Mucosa of rectum (tissue), 2 donors: Measurements from ENCODE around the gene ZFR2.

Experiments used
- H3K27ac ChIP-seq, 2 donors: one replicate each; pipeline ENCODE4 v1.7.0; 2013; ENCODE audit warnings: inconsistent platforms in 2 of 2, low read depth in 2 of 2, low read length in 2 of 2
- H3K27me3 ChIP-seq, 2 donors: one replicate each; pipeline ENCODE4 v1.7.0; 2013; ENCODE audit warnings: low read length in 2 of 2; ENCODE audit not compliant: control insufficient read depth in 2 of 2, insufficient read depth in 2 of 2
- H3K36me3 ChIP-seq, 2 donors: one replicate each; pipeline ENCODE4 v1.7.0; 2013; ENCODE audit warnings: low read length in 2 of 2; ENCODE audit not compliant: control insufficient read depth in 2 of 2, insufficient read depth in 2 of 2
- H3K4me1 ChIP-seq, 2 donors: one replicate each; pipeline ENCODE4 v1.7.0; 2013; ENCODE audit warnings: low read length in 2 of 2, mild to moderate bottlenecking in 1 of 2; ENCODE audit not compliant: control insufficient read depth in 2 of 2, insufficient read depth in 2 of 2
- H3K4me3 ChIP-seq, 2 donors: one replicate each; pipeline ENCODE4 v1.7.0; 2013; ENCODE audit warnings: low read length in 2 of 2
- H3K9ac ChIP-seq, 2 donors: one replicate each; pipeline ENCODE4 v1.7.0; 2013; ENCODE audit warnings: low read length in 2 of 2, low read depth in 1 of 2, mild to moderate bottlenecking in 1 of 2
- H3K9me3 ChIP-seq, 2 donors: one replicate each; pipeline ENCODE4 v1.7.0; 2013; ENCODE audit warnings: low read length in 2 of 2; ENCODE audit not compliant: control insufficient read depth in 2 of 2
- donor health status: healthy.
- donor health status: Normal muscosa, but diverticular disease.

Gene ZFR2

DNA sequence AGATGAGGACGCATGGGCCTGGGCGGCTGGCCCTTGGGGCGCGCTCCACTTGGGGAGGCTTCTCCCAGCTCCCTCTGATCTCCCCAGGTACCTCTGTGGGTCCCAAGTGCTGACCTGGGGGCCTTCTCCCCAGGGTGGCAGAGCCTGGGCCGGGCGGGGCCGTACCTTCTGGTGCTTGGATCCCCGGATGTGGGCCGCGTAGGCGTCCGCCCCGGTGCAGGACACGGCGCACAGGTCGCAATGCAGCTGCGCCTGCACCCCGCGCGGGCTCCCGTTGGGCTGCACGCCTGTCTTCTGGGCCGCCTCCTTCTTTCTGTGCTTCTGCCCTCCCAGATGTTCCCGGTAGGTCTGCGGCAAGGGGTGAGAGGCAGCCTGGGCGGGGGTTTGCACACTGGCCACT, 41.5 kb downstream of the ZFR2 start:
- no peaks in the 10 kb centered on the region for H3K36me3 ChIP-seq
- no peak overlapping the region for H3K27ac ChIP-seq
- H3K4me3 ChIP-seq, result no peak overlapping the region
- H3K4me1 ChIP-seq, result no peaks in the 10 kb centered on the region
- H3K9me3 ChIP-seq, result no peaks in the 10 kb centered on the region
- H3K9ac ChIP-seq, result no peak overlapping the region
- no peaks in the 10 kb centered on the region for H3K27me3 ChIP-seq

DNA sequence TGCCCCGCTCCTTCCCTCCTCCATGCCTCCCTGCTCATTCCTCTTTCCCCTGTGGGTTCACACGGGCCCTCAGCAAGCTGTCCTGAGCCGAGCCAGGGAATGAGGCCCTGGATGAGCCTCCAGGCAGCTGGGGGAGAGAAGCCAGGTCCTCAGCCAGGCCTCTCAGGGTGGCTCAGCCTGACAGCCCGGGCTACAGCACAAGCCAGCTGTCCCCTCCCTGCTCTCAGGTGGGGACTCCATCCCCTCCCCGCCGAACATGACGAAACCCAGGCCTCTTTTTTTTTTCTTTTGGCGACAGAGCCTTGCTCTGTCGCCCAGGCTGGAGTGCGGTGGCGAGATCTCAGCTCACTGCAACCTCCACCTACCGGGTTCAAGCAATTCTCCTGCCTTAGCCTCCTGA, 42.7 kb downstream of the ZFR2 start:
- H3K36me3 ChIP-seq, result no peaks in the 10 kb centered on the region
- no peaks in the 10 kb centered on the region for H3K27me3 ChIP-seq
- H3K9ac ChIP-seq, result no peak overlapping the region
- no peaks in the 10 kb centered on the region for H3K4me1 ChIP-seq
- no peaks in the 10 kb centered on the region for H3K9me3 ChIP-seq
- H3K27ac ChIP-seq, result no peak overlapping the region
- H3K4me3 ChIP-seq, result no peak overlapping the region

GRCh38 chr19:3825286-3825956, 43.4 kb downstream of the ZFR2 start:
- Histone ChIP-seq H3K36me3 (no peaks in the 10 kb centered on the region), H3K4me1 (no peaks in the 10 kb centered on the region), H3K4me3 (no peak overlapping the region), H3K27ac (no peak overlapping the region), H3K9ac (no peak overlapping the region), H3K9me3 (no peaks in the 10 kb centered on the region), H3K27me3 (no peaks in the 10 kb centered on the region)

DNA sequence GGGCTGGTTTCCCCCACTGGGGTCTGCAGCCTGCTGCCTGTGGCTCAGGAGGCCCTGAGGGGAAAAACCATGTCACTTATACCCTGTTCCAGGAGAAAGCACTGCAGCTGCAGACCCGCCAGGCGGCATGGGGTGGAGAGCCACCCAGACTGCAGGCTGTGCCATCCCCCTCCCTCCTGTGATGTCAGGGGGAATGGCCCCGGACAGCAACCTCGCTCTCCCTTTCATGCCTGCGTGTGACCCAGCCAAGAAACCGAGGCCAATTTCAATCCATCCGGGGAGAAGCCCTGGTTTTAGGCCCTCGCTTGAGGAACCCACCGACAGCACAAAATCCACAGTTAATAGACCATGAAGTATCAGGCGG, 45.5 kb downstream of the ZFR2 start:
- no peak overlapping the region for H3K4me3 ChIP-seq
- no peak overlapping the region for H3K27ac ChIP-seq
- H3K36me3 ChIP-seq, result no peaks in the 10 kb centered on the region
- no peak overlapping the region for H3K9ac ChIP-seq
- no peaks in the 10 kb centered on the region for H3K27me3 ChIP-seq
- no peaks in the 10 kb centered on the region for H3K9me3 ChIP-seq
- no peaks in the 10 kb centered on the region for H3K4me1 ChIP-seq

DNA sequence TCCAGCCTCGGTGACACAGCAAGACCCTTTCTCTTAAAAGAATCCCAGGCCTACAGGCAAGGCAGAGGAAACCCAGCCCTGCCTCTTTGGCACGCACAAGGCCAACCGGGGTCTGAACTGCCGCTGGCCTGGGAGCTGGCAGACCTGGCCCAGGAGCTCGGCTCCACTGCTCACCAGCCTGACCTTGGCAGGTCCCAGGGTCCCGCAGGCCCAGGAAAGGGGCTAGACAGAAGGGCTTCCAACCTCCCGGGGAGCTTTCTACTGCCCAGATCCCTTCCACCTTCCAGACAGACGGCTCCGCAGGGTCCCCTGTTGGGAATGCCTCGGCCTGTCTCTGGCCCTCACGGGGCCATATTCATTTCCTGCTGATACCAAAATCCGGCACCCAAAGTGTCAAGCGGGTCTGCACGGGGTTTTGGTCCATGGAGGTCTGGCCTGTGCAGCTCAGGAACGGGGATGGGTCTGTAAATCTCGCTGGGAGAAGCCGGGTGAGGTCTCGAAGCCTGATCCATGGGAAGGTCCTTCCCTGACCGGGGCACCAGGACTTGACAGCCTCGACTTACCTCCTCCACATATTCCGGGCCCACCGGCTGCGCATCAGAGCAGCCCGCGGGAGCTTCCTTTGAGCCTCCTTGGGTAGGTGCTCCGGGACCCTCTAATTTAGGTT, 46.0 kb downstream of the ZFR2 start:
- Histone ChIP-seq H3K9ac (no peak overlapping the region), H3K9me3 (no peaks in the 10 kb centered on the region), H3K36me3 (no peaks in the 10 kb centered on the region), H3K4me1 (no peaks in the 10 kb centered on the region), H3K27me3 (no peaks in the 10 kb centered on the region), H3K27ac (no peak overlapping the region), H3K4me3 (no peak overlapping the region)

DNA sequence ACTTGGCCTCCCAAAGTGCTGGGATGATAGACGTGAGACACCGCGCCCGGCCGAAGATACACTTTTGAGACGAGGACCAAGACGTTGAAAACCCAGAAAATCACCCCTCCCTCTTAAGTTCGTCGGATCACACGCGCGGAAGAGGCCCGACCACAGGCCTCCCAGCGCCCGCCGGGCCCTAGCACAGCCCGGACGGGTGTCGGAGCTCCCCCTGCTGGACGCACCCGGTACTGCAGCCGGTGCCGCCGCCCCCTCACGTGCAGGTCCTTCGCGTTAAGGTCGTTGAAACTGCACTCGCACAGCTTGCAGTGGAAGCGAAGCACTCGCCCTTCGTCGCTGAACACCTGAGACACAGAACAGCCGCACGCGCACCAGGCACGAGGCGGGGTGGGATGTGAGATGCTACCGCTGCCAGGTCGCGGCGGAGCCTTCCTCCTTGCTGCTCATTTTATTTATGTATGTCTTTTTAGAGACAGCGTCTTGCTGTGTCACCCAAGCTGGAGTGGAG, 46.9 kb downstream of the ZFR2 start:
- Histone ChIP-seq H3K27me3 (no peaks in the 10 kb centered on the region), H3K36me3 (no peaks in the 10 kb centered on the region)

DNA sequence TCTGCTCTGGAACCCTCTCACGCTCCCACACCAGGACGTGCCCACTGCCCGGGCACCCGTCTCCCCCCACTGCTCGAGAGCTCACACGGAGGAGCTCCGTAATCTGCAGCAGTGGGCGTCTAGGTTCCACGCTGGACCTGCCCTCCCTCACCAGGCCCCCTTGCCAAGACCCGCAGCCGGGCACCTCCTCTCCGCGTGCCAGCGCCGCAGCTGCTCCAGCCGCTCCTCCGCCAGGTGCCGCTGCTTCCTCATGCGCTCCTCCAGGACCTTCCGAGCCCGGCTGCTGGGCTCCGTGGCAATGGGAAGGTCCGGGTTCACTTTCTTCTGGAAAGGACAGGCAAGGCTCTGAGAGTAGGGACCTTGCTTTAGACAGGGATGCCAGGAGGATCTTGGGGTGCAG, 47.7 kb downstream of the ZFR2 start:
- Histone ChIP-seq H3K27me3 (no peaks in the 10 kb centered on the region), H3K36me3 (no peaks in the 10 kb centered on the region)

More for the DNA sequence above, 46.9 kb downstream of the ZFR2 start:
- Histone ChIP-seq H3K4me3 (no peak overlapping the region), H3K4me1 (no peaks in the 10 kb centered on the region), H3K9ac (no peak overlapping the region), H3K9me3 (no peaks in the 10 kb centered on the region), H3K27ac (no peak overlapping the region)

GRCh38 chr19:3819989-3820388, 48.8 kb downstream of the ZFR2 start:
- Histone ChIP-seq H3K27me3 (no peaks in the 10 kb centered on the region), H3K4me1 (no peaks in the 10 kb centered on the region), H3K27ac (no peak overlapping the region), H3K9me3 (no peaks in the 10 kb centered on the region), H3K9ac (no peak overlapping the region), H3K4me3 (no peak overlapping the region), H3K36me3 (no peaks in the 10 kb centered on the region)

More for the DNA sequence above, 47.7 kb downstream of the ZFR2 start:
- no peaks in the 10 kb centered on the region for H3K9me3 ChIP-seq
- no peak overlapping the region for H3K27ac ChIP-seq
- no peaks in the 10 kb centered on the region for H3K4me1 ChIP-seq
- no peak overlapping the region for H3K4me3 ChIP-seq
- no peak overlapping the region for H3K9ac ChIP-seq

DNA sequence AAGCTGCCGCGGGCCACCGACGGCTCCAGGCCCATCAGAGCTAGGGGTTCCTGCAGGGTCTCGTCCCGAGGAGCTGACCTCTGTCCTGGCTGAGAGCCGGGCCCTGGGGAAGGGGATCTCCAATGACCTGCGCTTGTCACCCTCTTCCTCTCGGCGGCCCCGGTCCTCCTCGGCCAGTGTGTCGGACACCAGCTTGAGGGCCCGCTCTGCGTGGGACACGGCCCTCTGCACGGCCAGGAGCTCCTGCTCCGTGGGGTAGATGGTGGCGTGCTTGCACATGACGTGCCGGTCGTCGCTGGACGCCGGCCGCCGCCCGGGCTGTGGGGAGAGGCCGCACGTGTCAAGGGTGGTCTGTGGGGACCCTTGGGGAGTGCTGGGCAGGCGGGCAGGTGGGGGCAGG, 49.9 kb downstream of the ZFR2 start:
- no peaks in the 10 kb centered on the region for H3K9me3 ChIP-seq
- H3K36me3 ChIP-seq, result no peaks in the 10 kb centered on the region
- no peak overlapping the region for H3K27ac ChIP-seq
- no peak overlapping the region for H3K9ac ChIP-seq
- H3K4me3 ChIP-seq, result no peak overlapping the region
- no peaks in the 10 kb centered on the region for H3K4me1 ChIP-seq
- no peaks in the 10 kb centered on the region for H3K27me3 ChIP-seq

GRCh38 chr19:3818466-3818865, 50.4 kb downstream of the ZFR2 start:
- Histone ChIP-seq H3K4me1 (no peaks in the 10 kb centered on the region), H3K36me3 (no peaks in the 10 kb centered on the region), H3K4me3 (no peak overlapping the region), H3K27ac (no peak overlapping the region), H3K27me3 (no peaks in the 10 kb centered on the region), H3K9ac (no peak overlapping the region), H3K9me3 (no peaks in the 10 kb centered on the region)
